Activated CD4-positive, CD25-positive, alpha-beta regulatory T cell (primary cell): ENCODE results near the gene LMTK2.

ENCODE experiments used
- DNase-seq, 4 experiments: peaks; one replicate each; lab custom pipeline; 2025; lab: John Stamatoyannopoulos, UW

The LMTK2 gene

GRCh38 chr7:98234429-98235147 is 127.9 kb downstream of the LMTK2 start:
- no peak for DNase-seq

GRCh38 chr7:98235901-98236300 is 129.2 kb downstream of the LMTK2 start:
- DNase-seq: no peak

- DNase-seq: no peak
Observed at GRCh38 chr7:98236355-98237185, 129.9 kb downstream of the LMTK2 start.

GRCh38 chr7:98238076-98238475 is 131.4 kb downstream of the LMTK2 start:
- DNase-seq: no peak

- no peak for DNase-seq
Observed at GRCh38 chr7:98238976-98239375, 132.3 kb downstream of the LMTK2 start.

- DNase-seq: no peak
Observed at GRCh38 chr7:98240961-98241673, 134.5 kb downstream of the LMTK2 start.

GRCh38 chr7:98241674-98242241 is 135.1 kb downstream of the LMTK2 start:
- DNase-seq: no peak

GRCh38 chr7:98242342-98242741 is 135.7 kb downstream of the LMTK2 start:
- no peak for DNase-seq

- DNase-seq: no peak
Observed at GRCh38 chr7:98242934-98243333, 136.3 kb downstream of the LMTK2 start.

GRCh38 chr7:98244871-98245270 is 138.2 kb downstream of the LMTK2 start:
- DNase-seq: no peak

- DNase-seq: no peak
Observed at GRCh38 chr7:98248156-98248555, 141.5 kb downstream of the LMTK2 start.

GRCh38 chr7:98249106-98249505 is 142.4 kb downstream of the LMTK2 start:
- DNase-seq: no peak

GRCh38 chr7:98250789-98251188 is 144.1 kb downstream of the LMTK2 start:
- DNase-seq: peak in 2 of 4 experiments; percentile 20 to 35

- DNase-seq: peak in 2 of 4 experiments; percentile 25 to 37
Observed at GRCh38 chr7:98251231-98251600, 144.6 kb downstream of the LMTK2 start.

- DNase-seq: peak; percentile 69 to 82 (median 77)
Observed at GRCh38 chr7:98251601-98252424, 145.2 kb downstream of the LMTK2 start, which contains the start of gene TECPR1. TSS of gene TECPR1 (minus strand) at chr7:98252232. CDS start at chr7:98246146, 6,086 bp downstream.

GRCh38 chr7:98252425-98253054 is 145.9 kb downstream of the LMTK2 start:
- no peak for DNase-seq

- no peak for DNase-seq
Observed at GRCh38 chr7:98254516-98254915, 147.9 kb downstream of the LMTK2 start.

- no peak for DNase-seq
Observed at GRCh38 chr7:98254951-98255610, 148.4 kb downstream of the LMTK2 start.

GRCh38 chr7:98256431-98256830 is 149.8 kb downstream of the LMTK2 start:
- DNase-seq: no peak

GRCh38 chr7:98257701-98258100 is 151.0 kb downstream of the LMTK2 start:
- no peak for DNase-seq
